Panc1 (cell line): ENCODE data around the gene SOD1.

Experiments used
- POLR2AphosphoS5 ChIP-seq: IDR thresholded peaks from 2 replicates; pipeline ENCODE4 v1.6.1; 2012; ENCODE audit warnings: mild to moderate bottlenecking, low read depth, low read length, moderate library complexity
- SIN3A ChIP-seq: IDR thresholded peaks from 2 replicates; pipeline ENCODE4 v1.6.1; 2012; ENCODE audit warnings: low read depth, mild to moderate bottlenecking, low read length, moderate library complexity, borderline replicate concordance; ENCODE audit not compliant: insufficient read depth
- TCF7L2 ChIP-seq: IDR thresholded peaks from 2 replicates; pipeline ENCODE4 v1.6.1; 2011; ENCODE audit warnings: mild to moderate bottlenecking, low read depth, low read length, inconsistent platforms
- TF ChIP-seq, protein P1 (sequence below): fragments of 450-650 bp; IDR thresholded peaks from 2 replicates; pipeline ENCODE4 v1.5.1; 2017; ENCODE audit warnings: mild to moderate bottlenecking
- TF ChIP-seq, protein P2 (sequence below), 2 experiments: IDR thresholded peaks; 2 replicates each; pipeline ENCODE4 v1.6.1; 2011 to 2012; ENCODE audit warnings: low read depth in 2 of 2, control low read depth in 1 of 2, low read length in 1 of 2, mild to moderate bottlenecking in 1 of 2, moderate library complexity in 1 of 2; ENCODE audit not compliant: insufficient read depth in 1 of 2

DNA sequence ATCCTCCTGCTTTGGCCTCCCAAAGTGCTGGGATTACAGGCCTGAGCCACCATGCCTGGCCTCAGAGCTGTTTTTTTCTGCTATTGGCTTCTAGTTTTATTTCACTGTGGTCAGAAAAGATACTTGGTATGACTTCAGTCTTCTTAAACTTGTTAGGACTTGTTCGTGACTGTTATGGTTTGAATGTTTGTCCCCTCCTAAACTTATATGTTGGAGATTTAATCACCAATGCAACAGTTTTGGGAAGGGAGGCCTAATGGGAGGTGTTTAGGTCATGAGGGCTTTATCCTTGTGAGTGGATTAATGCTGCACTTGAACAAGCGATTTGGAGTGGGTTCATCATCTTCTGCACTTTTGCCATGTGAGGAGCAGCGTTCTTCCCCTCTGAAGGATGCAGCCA, 24.5 kb upstream of the SOD1 start:
- TF ChIP-seq, protein P1, sequence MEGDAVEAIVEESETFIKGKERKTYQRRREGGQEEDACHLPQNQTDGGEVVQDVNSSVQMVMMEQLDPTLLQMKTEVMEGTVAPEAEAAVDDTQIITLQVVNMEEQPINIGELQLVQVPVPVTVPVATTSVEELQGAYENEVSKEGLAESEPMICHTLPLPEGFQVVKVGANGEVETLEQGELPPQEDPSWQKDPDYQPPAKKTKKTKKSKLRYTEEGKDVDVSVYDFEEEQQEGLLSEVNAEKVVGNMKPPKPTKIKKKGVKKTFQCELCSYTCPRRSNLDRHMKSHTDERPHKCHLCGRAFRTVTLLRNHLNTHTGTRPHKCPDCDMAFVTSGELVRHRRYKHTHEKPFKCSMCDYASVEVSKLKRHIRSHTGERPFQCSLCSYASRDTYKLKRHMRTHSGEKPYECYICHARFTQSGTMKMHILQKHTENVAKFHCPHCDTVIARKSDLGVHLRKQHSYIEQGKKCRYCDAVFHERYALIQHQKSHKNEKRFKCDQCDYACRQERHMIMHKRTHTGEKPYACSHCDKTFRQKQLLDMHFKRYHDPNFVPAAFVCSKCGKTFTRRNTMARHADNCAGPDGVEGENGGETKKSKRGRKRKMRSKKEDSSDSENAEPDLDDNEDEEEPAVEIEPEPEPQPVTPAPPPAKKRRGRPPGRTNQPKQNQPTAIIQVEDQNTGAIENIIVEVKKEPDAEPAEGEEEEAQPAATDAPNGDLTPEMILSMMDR = no peak
- TF ChIP-seq POLR2AphosphoS5 (no peak), SIN3A (no peak), TCF7L2 (no peak)
- TF ChIP-seq, protein P2, sequence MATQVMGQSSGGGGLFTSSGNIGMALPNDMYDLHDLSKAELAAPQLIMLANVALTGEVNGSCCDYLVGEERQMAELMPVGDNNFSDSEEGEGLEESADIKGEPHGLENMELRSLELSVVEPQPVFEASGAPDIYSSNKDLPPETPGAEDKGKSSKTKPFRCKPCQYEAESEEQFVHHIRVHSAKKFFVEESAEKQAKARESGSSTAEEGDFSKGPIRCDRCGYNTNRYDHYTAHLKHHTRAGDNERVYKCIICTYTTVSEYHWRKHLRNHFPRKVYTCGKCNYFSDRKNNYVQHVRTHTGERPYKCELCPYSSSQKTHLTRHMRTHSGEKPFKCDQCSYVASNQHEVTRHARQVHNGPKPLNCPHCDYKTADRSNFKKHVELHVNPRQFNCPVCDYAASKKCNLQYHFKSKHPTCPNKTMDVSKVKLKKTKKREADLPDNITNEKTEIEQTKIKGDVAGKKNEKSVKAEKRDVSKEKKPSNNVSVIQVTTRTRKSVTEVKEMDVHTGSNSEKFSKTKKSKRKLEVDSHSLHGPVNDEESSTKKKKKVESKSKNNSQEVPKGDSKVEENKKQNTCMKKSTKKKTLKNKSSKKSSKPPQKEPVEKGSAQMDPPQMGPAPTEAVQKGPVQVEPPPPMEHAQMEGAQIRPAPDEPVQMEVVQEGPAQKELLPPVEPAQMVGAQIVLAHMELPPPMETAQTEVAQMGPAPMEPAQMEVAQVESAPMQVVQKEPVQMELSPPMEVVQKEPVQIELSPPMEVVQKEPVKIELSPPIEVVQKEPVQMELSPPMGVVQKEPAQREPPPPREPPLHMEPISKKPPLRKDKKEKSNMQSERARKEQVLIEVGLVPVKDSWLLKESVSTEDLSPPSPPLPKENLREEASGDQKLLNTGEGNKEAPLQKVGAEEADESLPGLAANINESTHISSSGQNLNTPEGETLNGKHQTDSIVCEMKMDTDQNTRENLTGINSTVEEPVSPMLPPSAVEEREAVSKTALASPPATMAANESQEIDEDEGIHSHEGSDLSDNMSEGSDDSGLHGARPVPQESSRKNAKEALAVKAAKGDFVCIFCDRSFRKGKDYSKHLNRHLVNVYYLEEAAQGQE (IDR thresholded peaks at IDR 0.05; ENCODE audit: insufficient read depth in 1 of 2, low read depth in 2 of 2, low read length in 1 of 2) = no peak
